ENCODE results near the gene ARID1B.
A peak's percentile ranks its signal among the peaks of the same experiment; 100 is the strongest.
"Not testable (repeated sequence)": the region's sequence is repeated elsewhere in the genome, so short reads cannot be mapped to it uniquely, and the experiment has no call there.

The ARID1B gene

GRCh38 chr6:156963712-156964700, 186.8 kb downstream of the ARID1B start:
- DNase-seq (ENCODE audit: low spot score), result peak; percentile 50

- no peak for DNase-seq (ENCODE audit: low spot score)
Measured at GRCh38 chr6:156967852-156968251, 190.7 kb downstream of the ARID1B start.

GRCh38 chr6:156969233-156969632, 192.1 kb downstream of the ARID1B start:
- no peak for DNase-seq (ENCODE audit: low spot score)

- no peak for DNase-seq (ENCODE audit: low spot score)
Measured at GRCh38 chr6:156970595-156971112, 193.5 kb downstream of the ARID1B start.

GRCh38 chr6:156971153-156971885, 194.1 kb downstream of the ARID1B start:
- no peak for DNase-seq (ENCODE audit: low spot score)

GRCh38 chr6:156972145-156972544, 195.0 kb downstream of the ARID1B start:
- DNase-seq (ENCODE audit: low spot score), result no peak

GRCh38 chr6:156974830-156975261, 197.7 kb downstream of the ARID1B start:
- DNase-seq (ENCODE audit: low spot score), result no peak

GRCh38 chr6:156975414-156975813, 198.2 kb downstream of the ARID1B start:
- DNase-seq (ENCODE audit: low spot score), result no peak

- no peak for DNase-seq (ENCODE audit: low spot score)
Measured at GRCh38 chr6:156976216-156977127, 199.3 kb downstream of the ARID1B start.

- DNase-seq (ENCODE audit: low spot score), result no peak
Measured at GRCh38 chr6:156977527-156978291, 200.5 kb downstream of the ARID1B start.

GRCh38 chr6:156978948-156979347, 201.8 kb downstream of the ARID1B start:
- no peak for DNase-seq (ENCODE audit: low spot score)

GRCh38 chr6:156980515-156980914, 203.3 kb downstream of the ARID1B start:
- no peak for DNase-seq (ENCODE audit: low spot score)

- no peak for DNase-seq (ENCODE audit: low spot score)
Measured at GRCh38 chr6:156980948-156981347, 203.8 kb downstream of the ARID1B start.

GRCh38 chr6:156982168-156982567, 205.0 kb downstream of the ARID1B start:
- no peak for DNase-seq (ENCODE audit: low spot score)

- not testable (repeated sequence) for DNase-seq (ENCODE audit: low spot score)
Measured at GRCh38 chr6:156982864-156983263, 205.7 kb downstream of the ARID1B start.

GRCh38 chr6:156984178-156984738, 207.1 kb downstream of the ARID1B start:
- DNase-seq (ENCODE audit: low spot score), result no peak

GRCh38 chr6:156985309-156985708, 208.1 kb downstream of the ARID1B start:
- no peak for DNase-seq (ENCODE audit: low spot score)

- no peak for DNase-seq (ENCODE audit: low spot score)
Measured at GRCh38 chr6:156988276-156989158, 211.3 kb downstream of the ARID1B start.

- DNase-seq (ENCODE audit: low spot score), result no peak
Measured at GRCh38 chr6:156989159-156989806, 212.1 kb downstream of the ARID1B start.
